GM21526 (cell line): ENCODE data around the gene MLF2.

Experiments used
- ATAC-seq: cut with Tn5 transposase; IDR thresholded peaks from one replicate; pipeline ENCODE4 v1.9.1; 2021; ENCODE audit warnings: moderate library complexity; ENCODE audit not compliant: unreplicated experiment, low FRiP score

MLF2 gene

GRCh38 chr12:6778574-6779550 lies 25.9 kb upstream of the MLF2 start:
- peak; percentile 51 for ATAC-seq

- no peak for ATAC-seq
Measured at GRCh38 chr12:6778217-6778573, 25.3 kb upstream of the MLF2 start.

GRCh38 chr12:6777386-6777785 lies 24.4 kb upstream of the MLF2 start:
- no peak for ATAC-seq

GRCh38 chr12:6775185-6776174 lies 22.5 kb upstream of the MLF2 start:
- no peak for ATAC-seq

DNA sequence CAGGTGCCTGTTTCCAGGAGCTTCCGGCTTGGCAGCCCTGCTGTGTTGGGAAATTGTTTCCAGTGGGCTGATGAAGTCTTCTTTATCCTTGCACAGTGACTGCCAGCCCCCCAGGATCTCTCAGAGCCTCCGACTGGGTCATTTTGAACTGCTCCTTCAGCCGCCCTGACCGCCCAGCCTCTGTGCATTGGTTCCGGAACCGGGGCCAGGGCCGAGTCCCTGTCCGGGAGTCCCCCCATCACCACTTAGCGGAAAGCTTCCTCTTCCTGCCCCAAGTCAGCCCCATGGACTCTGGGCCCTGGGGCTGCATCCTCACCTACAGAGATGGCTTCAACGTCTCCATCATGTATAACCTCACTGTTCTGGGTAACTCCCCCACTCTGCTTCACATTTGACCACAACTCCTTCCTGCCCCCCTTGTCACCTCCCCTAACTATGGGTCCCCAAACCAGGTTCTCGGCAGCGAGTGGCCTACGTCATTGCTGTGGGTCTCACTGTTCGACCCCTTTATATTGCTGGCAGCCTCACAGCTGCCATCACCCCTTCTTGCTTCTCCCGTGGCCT lies 21.6 kb upstream of the MLF2 start:
- no peak for ATAC-seq

DNA sequence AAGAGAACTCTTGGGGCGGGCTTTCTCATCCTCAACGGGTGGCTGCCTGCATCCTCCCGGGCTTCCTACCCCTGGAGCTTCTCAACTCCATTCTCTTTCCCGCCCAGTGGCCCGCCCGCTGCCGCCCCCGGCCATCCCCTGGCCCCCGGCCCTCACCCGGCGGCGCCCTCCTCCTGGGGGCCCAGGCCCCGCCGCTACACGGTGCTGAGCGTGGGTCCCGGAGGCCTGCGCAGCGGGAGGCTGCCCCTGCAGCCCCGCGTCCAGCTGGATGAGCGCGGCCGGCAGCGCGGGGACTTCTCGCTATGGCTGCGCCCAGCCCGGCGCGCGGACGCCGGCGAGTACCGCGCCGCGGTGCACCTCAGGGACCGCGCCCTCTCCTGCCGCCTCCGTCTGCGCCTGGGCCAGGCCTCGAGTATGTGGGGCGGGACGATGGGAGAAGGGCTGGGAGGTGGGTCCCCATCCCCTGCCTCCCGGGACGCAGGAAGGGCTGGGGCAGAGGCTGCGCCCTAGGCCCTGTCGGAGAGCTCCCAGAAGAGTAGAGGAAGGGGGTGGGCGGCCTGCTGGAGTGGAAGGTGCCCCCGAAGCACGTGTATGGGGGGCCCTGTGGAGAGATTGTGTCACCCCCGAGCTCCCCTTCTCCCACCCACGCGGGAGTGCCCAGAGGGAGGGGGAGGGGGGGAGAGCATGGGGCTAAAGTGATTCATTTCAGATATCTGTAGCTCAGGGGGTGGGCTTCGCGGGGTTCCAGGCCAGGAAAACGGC lies 20.8 kb upstream of the MLF2 start:
- no peak for ATAC-seq

DNA sequence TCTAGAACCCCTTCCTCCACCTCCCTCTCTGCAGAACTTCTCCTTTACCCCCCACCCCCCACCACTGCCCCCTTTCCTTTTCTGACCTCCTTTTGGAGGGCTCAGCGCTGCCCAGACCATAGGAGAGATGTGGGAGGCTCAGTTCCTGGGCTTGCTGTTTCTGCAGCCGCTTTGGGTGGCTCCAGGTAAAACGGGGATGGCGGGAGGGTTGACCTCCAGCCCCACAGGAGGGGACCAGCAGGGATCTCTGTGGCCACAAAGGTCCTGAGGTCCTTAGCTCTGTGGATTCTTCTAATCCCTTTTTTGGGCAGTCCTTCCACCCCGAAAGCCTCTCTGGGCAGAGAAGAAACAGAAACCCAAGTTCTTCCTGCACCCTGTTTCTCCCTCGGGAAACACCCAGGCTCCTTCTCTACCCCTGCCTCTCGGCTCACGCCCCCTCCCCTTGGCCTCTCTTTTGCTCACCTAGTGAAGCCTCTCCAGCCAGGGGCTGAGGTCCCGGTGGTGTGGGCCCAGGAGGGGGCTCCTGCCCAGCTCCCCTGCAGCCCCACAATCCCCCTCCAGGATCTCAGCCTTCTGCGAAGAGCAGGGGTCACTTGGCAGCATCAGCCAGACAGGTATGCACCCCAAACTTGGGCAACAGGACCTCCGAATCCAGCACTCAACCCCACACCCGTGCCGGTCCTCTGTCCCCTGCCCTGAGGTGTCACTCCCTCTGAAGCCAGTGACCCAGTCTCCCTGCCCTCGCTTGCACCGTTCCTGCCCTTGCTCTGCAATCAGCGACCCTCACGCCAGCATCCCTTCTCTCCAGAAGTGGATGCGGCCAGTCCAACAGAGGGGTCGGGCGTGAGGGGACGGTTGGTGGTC lies 20.0 kb upstream of the MLF2 start:
- no peak for ATAC-seq

DNA sequence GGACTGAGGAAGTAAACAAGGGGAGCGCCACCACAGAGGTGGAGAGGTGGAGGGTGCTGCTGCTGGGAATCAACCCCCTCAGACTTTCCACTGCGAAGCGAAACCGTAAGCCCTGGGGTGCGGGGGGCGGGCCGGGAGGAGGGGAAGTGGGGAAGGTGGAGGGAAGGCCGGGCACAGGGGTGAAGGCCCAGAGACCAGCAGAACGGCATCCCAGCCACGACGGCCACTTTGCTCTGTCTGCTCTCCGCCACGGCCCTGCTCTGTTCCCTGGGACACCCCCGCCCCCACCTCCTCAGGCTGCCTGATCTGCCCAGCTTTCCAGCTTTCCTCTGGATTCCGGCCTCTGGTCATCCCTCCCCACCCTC lies 19.4 kb upstream of the MLF2 start, which contains the start of gene LAG3:
Gene LAG3 (plus strand): TSS at position 190 of the 365 bp plus-strand sequence. CDS start 333 bp downstream, outside the sequence.
- no peak for ATAC-seq

- ATAC-seq, result no peak
Measured at GRCh38 chr12:6771509-6772330, 18.8 kb upstream of the MLF2 start.

DNA sequence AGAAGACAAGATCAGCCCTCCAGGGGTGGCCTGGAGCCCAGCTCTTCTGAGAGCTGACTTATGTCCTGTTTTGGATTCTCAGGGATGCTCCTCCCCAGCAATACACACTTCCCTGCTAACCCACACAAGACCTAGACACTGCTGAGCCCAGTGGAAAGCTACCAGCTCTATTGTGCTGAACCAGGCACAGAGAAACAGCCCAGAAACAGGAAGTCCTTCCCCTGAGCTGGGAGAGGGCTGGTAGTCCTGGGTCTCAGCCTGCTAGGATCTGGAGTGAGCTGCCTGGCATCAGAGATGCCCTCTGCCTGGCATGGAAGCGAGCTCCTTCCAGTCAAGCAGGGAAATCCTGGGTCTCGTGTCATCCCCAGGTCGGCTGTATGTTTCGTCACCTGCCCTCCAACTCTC lies 18.2 kb upstream of the MLF2 start:
- no peak for ATAC-seq

DNA sequence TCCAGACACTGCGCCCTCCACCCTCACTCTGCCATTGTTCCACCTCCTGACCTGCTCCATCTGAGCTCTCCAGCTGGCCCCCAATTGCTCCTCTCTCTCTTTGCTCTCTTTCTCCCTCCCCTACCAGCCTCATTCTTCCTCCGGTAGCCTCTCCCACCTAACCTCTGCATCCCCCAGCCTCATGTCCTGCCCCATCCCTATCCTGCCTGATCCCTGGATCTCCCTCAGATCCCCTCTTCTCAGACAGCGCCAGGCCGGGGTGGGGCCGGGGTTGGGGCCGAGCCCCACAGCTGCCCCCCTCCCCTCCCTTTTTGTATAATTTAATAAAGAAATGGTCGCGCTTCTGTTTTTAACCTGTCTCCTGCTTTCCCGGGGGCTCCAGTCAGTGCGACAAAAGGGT lies 17.7 kb upstream of the MLF2 start:
- no peak for ATAC-seq

- no peak for ATAC-seq
Measured at GRCh38 chr12:6770094-6770493, 17.2 kb upstream of the MLF2 start.

DNA sequence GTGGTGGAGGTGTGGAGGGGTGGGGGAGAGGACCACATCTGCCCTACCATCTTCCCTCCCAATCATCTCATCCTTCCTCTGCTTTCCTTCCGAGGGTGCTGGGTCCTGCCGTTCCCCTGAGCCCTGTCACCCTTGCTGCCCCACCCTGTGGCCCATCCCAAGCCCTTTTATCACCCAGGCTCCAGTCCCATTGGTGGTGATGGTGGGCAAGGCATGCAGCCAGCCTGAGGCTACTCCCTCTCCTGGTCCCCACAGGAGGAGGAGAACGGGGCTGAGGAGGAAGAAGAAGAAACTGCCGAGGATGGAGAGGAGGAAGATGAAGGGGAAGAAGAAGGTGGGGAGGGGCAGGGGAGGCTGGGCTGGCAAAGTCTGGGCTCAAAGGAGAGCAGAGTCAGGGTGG lies 16.7 kb upstream of the MLF2 start:
- ATAC-seq, result no peak

- ATAC-seq, result no peak
Measured at GRCh38 chr12:6768990-6769389, 16.0 kb upstream of the MLF2 start.

DNA sequence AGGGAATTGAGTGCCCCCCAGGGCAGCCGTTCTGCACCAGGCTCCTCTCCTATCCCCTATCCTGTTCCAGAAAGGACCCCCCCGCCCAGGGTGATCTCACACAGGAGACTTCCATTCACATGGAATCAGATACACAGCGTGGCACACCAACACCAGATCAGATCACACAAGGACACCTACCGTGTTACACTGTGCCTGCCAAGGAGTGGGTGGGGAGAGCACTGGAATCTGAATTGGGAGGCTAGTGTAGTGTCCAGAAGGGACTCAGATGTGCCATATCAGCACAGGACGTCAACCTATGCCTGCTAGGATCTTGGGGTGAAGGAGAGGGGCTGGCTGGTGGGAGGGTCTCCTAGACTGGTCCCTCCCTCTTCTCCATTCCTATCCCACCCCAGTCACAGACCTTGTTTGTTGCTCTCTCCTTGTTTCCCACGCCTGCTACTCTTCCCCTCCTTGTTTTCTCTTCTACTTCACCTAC lies 15.5 kb upstream of the MLF2 start:
- no peak for ATAC-seq

GRCh38 chr12:6767353-6768319 lies 14.7 kb upstream of the MLF2 start:
- no peak for ATAC-seq
